Ishikawa (cell line): Measurements from ENCODE around the gene SGTA.

Source experiments
- CEBPB ChIP-seq: IDR thresholded peaks from 2 replicates; pipeline ENCODE4 v1.6.1; 2012
- CREB1 ChIP-seq: IDR thresholded peaks from 2 replicates; pipeline ENCODE4 v1.6.1; 2012; ENCODE audit warnings: low read depth
- FOXM1 ChIP-seq: IDR thresholded peaks from 2 replicates; pipeline ENCODE4 v1.6.1; 2012; ENCODE audit warnings: low read depth, borderline replicate concordance
- TCF12 ChIP-seq: IDR thresholded peaks from 2 replicates; pipeline ENCODE4 v1.6.1; 2012; ENCODE audit warnings: low read depth
- YY1 ChIP-seq: IDR thresholded peaks from 2 replicates; pipeline ENCODE4 v1.6.1; 2012; ENCODE audit warnings: low read depth
- TF ChIP-seq, protein P1 (sequence below): IDR thresholded peaks from 2 replicates; pipeline ENCODE4 v1.6.1; 2012; ENCODE audit warnings: low read depth, mild to moderate bottlenecking
- TF ChIP-seq, protein P2 (sequence below): IDR thresholded peaks from 2 replicates; pipeline ENCODE4 v1.6.1; 2012

DNA sequence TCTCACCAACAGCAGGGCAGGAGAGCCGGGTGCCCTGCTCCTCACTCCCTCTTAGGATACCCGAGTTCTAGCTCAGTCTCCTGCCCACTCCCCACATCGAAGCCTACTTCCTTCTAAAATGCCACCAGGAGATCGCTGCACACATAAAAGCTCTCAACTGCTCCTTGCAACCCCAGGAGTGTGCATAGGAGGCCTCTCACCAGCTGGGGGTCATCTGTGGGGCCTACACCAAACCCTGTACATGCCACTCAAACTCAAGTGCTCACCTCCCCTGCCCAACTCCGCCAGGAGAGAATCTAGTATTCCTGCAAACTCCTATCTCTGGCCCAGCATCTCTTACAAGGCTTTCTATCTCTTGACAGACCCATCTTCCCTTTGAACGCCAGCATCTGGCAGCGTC lies 2.8 kb downstream of the SGTA start:
- TF ChIP-seq, protein P1, sequence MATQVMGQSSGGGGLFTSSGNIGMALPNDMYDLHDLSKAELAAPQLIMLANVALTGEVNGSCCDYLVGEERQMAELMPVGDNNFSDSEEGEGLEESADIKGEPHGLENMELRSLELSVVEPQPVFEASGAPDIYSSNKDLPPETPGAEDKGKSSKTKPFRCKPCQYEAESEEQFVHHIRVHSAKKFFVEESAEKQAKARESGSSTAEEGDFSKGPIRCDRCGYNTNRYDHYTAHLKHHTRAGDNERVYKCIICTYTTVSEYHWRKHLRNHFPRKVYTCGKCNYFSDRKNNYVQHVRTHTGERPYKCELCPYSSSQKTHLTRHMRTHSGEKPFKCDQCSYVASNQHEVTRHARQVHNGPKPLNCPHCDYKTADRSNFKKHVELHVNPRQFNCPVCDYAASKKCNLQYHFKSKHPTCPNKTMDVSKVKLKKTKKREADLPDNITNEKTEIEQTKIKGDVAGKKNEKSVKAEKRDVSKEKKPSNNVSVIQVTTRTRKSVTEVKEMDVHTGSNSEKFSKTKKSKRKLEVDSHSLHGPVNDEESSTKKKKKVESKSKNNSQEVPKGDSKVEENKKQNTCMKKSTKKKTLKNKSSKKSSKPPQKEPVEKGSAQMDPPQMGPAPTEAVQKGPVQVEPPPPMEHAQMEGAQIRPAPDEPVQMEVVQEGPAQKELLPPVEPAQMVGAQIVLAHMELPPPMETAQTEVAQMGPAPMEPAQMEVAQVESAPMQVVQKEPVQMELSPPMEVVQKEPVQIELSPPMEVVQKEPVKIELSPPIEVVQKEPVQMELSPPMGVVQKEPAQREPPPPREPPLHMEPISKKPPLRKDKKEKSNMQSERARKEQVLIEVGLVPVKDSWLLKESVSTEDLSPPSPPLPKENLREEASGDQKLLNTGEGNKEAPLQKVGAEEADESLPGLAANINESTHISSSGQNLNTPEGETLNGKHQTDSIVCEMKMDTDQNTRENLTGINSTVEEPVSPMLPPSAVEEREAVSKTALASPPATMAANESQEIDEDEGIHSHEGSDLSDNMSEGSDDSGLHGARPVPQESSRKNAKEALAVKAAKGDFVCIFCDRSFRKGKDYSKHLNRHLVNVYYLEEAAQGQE: no peak
- TF ChIP-seq YY1: no peak
- TF ChIP-seq CEBPB: no peak
- TF ChIP-seq, protein P2, sequence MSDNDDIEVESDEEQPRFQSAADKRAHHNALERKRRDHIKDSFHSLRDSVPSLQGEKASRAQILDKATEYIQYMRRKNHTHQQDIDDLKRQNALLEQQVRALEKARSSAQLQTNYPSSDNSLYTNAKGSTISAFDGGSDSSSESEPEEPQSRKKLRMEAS: no peak
- no peak for TF ChIP-seq TCF12
- no peak for TF ChIP-seq CREB1
- TF ChIP-seq FOXM1: no peak
